ENCODE data around the gene PHF21B. TPM values are rescaled to one million over a fixed set of nuclear protein-coding genes. Genes with fewer than 3 reads are reported as not detected.

Gene PHF21B
- total and polyA plus RNA-seq, 2 of the 8 experiments (the other 6 are each of a cell fraction or from before 2014, with no cell fraction given): 19.3 to 68.1 TPM

GRCh38 chr22:45034821-45035220 lies 25.0 kb upstream of the PHF21B start:
- TF ChIP-seq KDM4A (IDR thresholded peaks at IDR 0.05; ENCODE audit: low read depth, low read length, severe bottlenecking) (no peak), EGR1 (IDR thresholded peaks at IDR 0.05; ENCODE audit: borderline replicate concordance, low read depth, low read length) (no peak), RXRA (IDR thresholded peaks at IDR 0.05; ENCODE audit: insufficient read depth, low read depth, low read length) (no peak), POLR2A (IDR thresholded peaks at IDR 0.05; ENCODE audit: control extremely low read depth in 1 of 2, low read depth in 2 of 2, low read length in 2 of 2) (no peak), USF2 (IDR thresholded peaks at IDR 0.05; ENCODE audit: low read length) (no peak), GTF2F1 (IDR thresholded peaks at IDR 0.05; ENCODE audit: borderline replicate concordance, low read depth, low read length) (no peak), BCL11A (IDR thresholded peaks at IDR 0.05; ENCODE audit: low read depth in 2 of 2, low read length in 2 of 2) (no peak), PHF8 (conservative IDR thresholded peaks at IDR 0.05; ENCODE audit: low read depth, low read length) (no peak), ZNF274 (IDR thresholded peaks at IDR 0.05; ENCODE audit: borderline replicate concordance, extremely low read depth, low read length) (no peak), KDM5A (IDR thresholded peaks at IDR 0.05; ENCODE audit: low read length) (no peak)
- TF ChIP-seq, protein P1, sequence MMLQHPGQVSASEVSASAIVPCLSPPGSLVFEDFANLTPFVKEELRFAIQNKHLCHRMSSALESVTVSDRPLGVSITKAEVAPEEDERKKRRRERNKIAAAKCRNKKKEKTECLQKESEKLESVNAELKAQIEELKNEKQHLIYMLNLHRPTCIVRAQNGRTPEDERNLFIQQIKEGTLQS (IDR thresholded peaks at IDR 0.05; ENCODE audit: insufficient read depth, low read depth, low read length): no peak
- CTCF ChIA-PET (ENCODE audit: partially characterized antibody): interaction anchor here (1.2 to 2.0 kb wide), 4 partner anchors 13 to 174 kb away, joined by 3 to 6 read pairs (median 4); no protein-coding TSS in a partner anchor
- FAIRE-seq: no peak
- Histone ChIP-seq H3K56ac (replicated peaks; ENCODE audit: insufficient read length, low read depth, low read length) (no peak overlapping the region), H3K36me3 (ENCODE audit: control insufficient read depth in 2 of 4, insufficient read depth in 4 of 4, low read length in 3 of 4) (no peaks in the 10 kb centered on the region), H3K9ac (replicated peaks in 1 of 4; ENCODE audit: extremely low read depth in 1 of 4, low read depth in 3 of 4, low read length in 3 of 4) (no peak overlapping the region), H3K9me3 (ENCODE audit: insufficient read depth in 2 of 2, low read depth in 1 of 2, low read length in 1 of 2) (peaks cover 18 to 29% of the 10 kb centered on the region in 2 experiments), H3K4me1 (replicated peaks in 1 of 4; ENCODE audit: control insufficient read depth in 3 of 4, insufficient read depth in 4 of 4, low read length in 3 of 4) (no peaks in the 10 kb centered on the region; a peak in 1 of 7 replicates), H2BK12ac (ENCODE audit: low read depth, low read length) (peak overlapping the region; percentile 82; the same call in 1 of the 2 replicates), H2BK120ac (replicated peaks; ENCODE audit: low read depth, low read length) (no peak overlapping the region), H3K27ac (ENCODE audit: low read depth, low read length) (no peak overlapping the region), H4K5ac (ENCODE audit: insufficient read length, low read depth, low read length) (no peak overlapping the region), H2AK5ac (ENCODE audit: low read depth, low read length) (peak overlapping the region; percentile 88), H3K4me2 (ENCODE audit: insufficient read depth in 1 of 2, low read depth in 2 of 2, low read length in 2 of 2) (no peak overlapping the region), H3K79me2 (ENCODE audit: control insufficient read depth in 1 of 2, insufficient read depth in 2 of 2, low read length in 2 of 2) (no peaks in the 10 kb centered on the region), H3K23ac (ENCODE audit: insufficient read length) (no peak overlapping the region), H3K14ac (ENCODE audit: insufficient read length) (no peak overlapping the region), H2AFZ (ENCODE audit: low read length) (no peak overlapping the region), H4K20me1 (replicated peaks in 1 of 2; ENCODE audit: control insufficient read depth in 1 of 2, insufficient read depth in 2 of 2, low read length in 2 of 2) (no peaks in the 10 kb centered on the region), H3K4me3 (ENCODE audit: extremely low read depth in 1 of 4, insufficient read depth in 2 of 4, low read depth in 3 of 4, low read length in 4 of 4) (no peak overlapping the region), H3K27me3 (replicated peaks in 1 of 4; ENCODE audit: control insufficient read depth in 3 of 4, extremely low read depth in 1 of 4, insufficient read depth in 3 of 4, low read length in 3 of 4) (no peaks in the 10 kb centered on the region), H2BK15ac (ENCODE audit: low read length) (no peak overlapping the region), H3K79me1 (ENCODE audit: low read depth, low read length) (no peaks in the 10 kb centered on the region), H3K23me2 (ENCODE audit: low read depth, low read length) (no peaks in the 10 kb centered on the region; the same call in 1 of the 2 replicates), H4K8ac (ENCODE audit: extremely low read depth, insufficient read depth, low read length) (peak overlapping the region; percentile 57; the same call in 1 of the 2 replicates), H2BK5ac (ENCODE audit: low read depth, low read length) (no peak overlapping the region), H3K4ac (replicated peaks; ENCODE audit: insufficient read length, low read depth, low read length) (no peak overlapping the region), H2BK20ac (ENCODE audit: low read length) (peak overlapping the region; percentile 82; the same call in 1 of the 2 replicates), H4K91ac (replicated peaks; ENCODE audit: insufficient read length, low read length) (peak overlapping the region; percentile 75), H3K18ac (ENCODE audit: extremely low read depth, low read length) (no peak overlapping the region)
- DNase-seq (ENCODE audit: low read depth in 1 of 2, low spot score in 2 of 2): no peak
- POLR2A ChIA-PET (ENCODE audit: partially characterized antibody): interaction anchor here (1.3 to 2.2 kb wide), 2 partner anchors 13 to 30 kb away, joined by 4 to 7 read pairs; no protein-coding TSS in a partner anchor
- WGBS, 2 experiments (ENCODE audit: extremely low coverage in 1 of 2, insufficient coverage in 1 of 2, insufficient read length in 1 of 2, insufficient replicate concordance in 2 of 2, low coverage in 1 of 2, low lambda C conversion rate in 2 of 2, missing lambda C conversion rate in 1 of 2): 93% methylated on average over 8 of the region's 8 CpGs; no CpG with 5 or more reads in 1 of the 2 experiments

All from H1 (cell line).